WERI-Rb-1 (cell line): ENCODE data around the gene MINDY3.
"Not testable (repeated sequence)": the region's sequence is repeated elsewhere in the genome, so short reads cannot be mapped to it uniquely, and the experiment has no call there.

Experiments
- DNase-seq: peaks from one replicate; pipeline ENCODE4 v3.0.0-alpha.2; 2020
- H3K27ac ChIP-seq: fragments of 250-450 bp; sonication (Bioruptor Pico); 2 replicates; pipeline ENCODE4 v1.5.1; 2020; ENCODE audit warnings: mild to moderate bottlenecking, moderate library complexity
- H3K27me3 ChIP-seq: fragments of 250-450 bp; sonication (Bioruptor Pico); 2 replicates; pipeline ENCODE4 v1.5.1; 2021; ENCODE audit warnings: mild to moderate bottlenecking, low read depth, moderate library complexity; ENCODE audit not compliant: insufficient read depth, severe bottlenecking
- H3K36me3 ChIP-seq: fragments of 250-450 bp; sonication (Bioruptor Pico); 2 replicates; pipeline ENCODE4 v1.5.1; 2020; ENCODE audit warnings: mild to moderate bottlenecking, moderate library complexity
- H3K4me3 ChIP-seq: 2 replicates; pipeline ENCODE4 v1.5.1; 2011; ENCODE audit warnings: low read depth, mild to moderate bottlenecking, control low read depth, low read length
- H3K9me3 ChIP-seq: fragments of 250-450 bp; sonication (Bioruptor Pico); 2 replicates; pipeline ENCODE4 v1.5.1; 2021; ENCODE audit warnings: mild to moderate bottlenecking, moderate library complexity; ENCODE audit not compliant: severe bottlenecking
- TF ChIP-seq, protein P1 (sequence below): IDR thresholded peaks from 2 replicates; pipeline ENCODE4 v1.5.1; 2011; ENCODE audit warnings: low read depth, mild to moderate bottlenecking, control low read depth, inconsistent platforms, low read length

Gene MINDY3

DNA sequence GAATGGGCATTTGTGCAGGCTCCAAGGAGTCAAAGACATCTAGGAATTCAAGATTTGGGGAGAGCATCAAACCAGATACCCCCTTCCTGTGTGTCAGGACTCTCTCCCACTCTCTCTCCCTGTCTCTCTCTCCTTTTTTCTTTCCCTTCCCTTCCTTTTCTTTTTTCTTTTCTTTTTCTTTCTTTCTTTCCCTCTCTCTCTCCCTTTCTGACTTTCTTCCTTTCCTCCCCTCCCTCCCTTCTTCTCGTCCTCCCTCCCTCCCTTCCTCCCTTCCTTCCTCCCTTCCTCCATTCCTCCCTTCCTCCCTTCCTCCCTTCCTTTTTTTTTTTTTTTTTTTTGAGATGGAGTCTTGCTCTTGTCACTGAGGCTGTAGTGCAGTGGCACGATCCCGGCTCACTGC lies 24.1 kb upstream of the MINDY3 start:
- no peaks in the 10 kb centered on the region for H3K36me3 ChIP-seq
- DNase-seq: no peak

GRCh38 chr10:15881542-15881941 lies 21.2 kb upstream of the MINDY3 start:
- H3K36me3 ChIP-seq: no peaks in the 10 kb centered on the region
- TF ChIP-seq, protein P1, sequence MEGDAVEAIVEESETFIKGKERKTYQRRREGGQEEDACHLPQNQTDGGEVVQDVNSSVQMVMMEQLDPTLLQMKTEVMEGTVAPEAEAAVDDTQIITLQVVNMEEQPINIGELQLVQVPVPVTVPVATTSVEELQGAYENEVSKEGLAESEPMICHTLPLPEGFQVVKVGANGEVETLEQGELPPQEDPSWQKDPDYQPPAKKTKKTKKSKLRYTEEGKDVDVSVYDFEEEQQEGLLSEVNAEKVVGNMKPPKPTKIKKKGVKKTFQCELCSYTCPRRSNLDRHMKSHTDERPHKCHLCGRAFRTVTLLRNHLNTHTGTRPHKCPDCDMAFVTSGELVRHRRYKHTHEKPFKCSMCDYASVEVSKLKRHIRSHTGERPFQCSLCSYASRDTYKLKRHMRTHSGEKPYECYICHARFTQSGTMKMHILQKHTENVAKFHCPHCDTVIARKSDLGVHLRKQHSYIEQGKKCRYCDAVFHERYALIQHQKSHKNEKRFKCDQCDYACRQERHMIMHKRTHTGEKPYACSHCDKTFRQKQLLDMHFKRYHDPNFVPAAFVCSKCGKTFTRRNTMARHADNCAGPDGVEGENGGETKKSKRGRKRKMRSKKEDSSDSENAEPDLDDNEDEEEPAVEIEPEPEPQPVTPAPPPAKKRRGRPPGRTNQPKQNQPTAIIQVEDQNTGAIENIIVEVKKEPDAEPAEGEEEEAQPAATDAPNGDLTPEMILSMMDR: no peak
- no peak overlapping the region for H3K4me3 ChIP-seq
- H3K27ac ChIP-seq: no peak overlapping the region
- H3K27me3 ChIP-seq: no peaks in the 10 kb centered on the region
- H3K9me3 ChIP-seq: no peaks in the 10 kb centered on the region
- no peak for DNase-seq

More for the DNA sequence above, 24.1 kb upstream of the MINDY3 start:
- Histone ChIP-seq H3K4me3 (no peak overlapping the region), H3K27ac (no peak overlapping the region), H3K27me3 (no peaks in the 10 kb centered on the region), H3K9me3 (no peaks in the 10 kb centered on the region)
- TF ChIP-seq, protein P1: no peak

GRCh38 chr10:15879663-15880062 lies 19.4 kb upstream of the MINDY3 start:
- H3K27me3 ChIP-seq: no peaks in the 10 kb centered on the region
- H3K9me3 ChIP-seq: no peaks in the 10 kb centered on the region
- no peaks in the 10 kb centered on the region for H3K36me3 ChIP-seq
- H3K27ac ChIP-seq: no peak overlapping the region
- TF ChIP-seq, protein P1: no peak
- DNase-seq: no peak
- H3K4me3 ChIP-seq: no peak overlapping the region

DNA sequence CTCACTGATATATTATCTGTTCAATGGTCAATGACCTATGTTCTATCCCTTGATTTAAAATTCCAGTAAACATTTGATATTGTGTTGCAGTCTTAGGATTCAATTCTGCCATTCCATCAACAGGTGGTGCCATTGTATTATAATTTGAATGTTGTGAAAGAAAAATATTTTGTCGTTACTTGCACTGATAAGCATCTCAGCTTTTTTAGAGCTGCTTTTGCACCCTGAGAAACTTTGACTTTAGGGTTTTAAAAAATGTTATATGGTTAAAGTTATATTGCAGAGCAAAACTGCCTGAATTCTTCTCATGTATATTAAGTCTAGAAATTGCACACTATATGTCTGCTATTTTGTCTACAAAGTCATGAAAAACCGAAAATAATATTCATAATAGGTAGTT lies 18.8 kb upstream of the MINDY3 start:
- no peaks in the 10 kb centered on the region for H3K27me3 ChIP-seq
- H3K36me3 ChIP-seq: no peaks in the 10 kb centered on the region
- no peaks in the 10 kb centered on the region for H3K9me3 ChIP-seq
- no peak for DNase-seq
- no peak overlapping the region for H3K4me3 ChIP-seq
- TF ChIP-seq, protein P1: no peak
- no peak overlapping the region for H3K27ac ChIP-seq

- no peak for DNase-seq
- Histone ChIP-seq H3K27me3 (no peaks in the 10 kb centered on the region), H3K9me3 (no peaks in the 10 kb centered on the region), H3K36me3 (no peaks in the 10 kb centered on the region), H3K4me3 (no peak overlapping the region), H3K27ac (no peak overlapping the region)
- TF ChIP-seq, protein P1: no peak
Measured at GRCh38 chr10:15877836-15878576, 17.7 kb upstream of the MINDY3 start.

DNA sequence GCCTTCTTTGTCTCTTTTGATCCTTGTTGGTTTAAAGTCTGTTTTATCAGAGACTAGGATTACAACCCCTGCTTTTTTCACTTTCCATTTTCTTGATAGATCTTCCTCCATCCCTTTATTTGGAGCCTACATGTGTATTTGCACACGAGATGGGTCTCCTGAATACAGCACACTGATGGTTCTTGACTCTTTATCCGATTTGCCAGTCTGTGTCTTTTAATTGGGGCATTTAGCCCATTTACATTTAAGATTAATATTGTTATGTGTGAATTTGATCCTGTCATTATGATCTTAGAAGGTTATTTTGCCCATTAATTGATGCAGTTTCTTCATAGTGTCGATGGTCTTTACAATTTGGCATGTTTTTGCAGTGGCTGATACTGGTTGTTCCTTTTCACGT lies 16.0 kb upstream of the MINDY3 start:
- not testable (repeated sequence) for DNase-seq, H3K36me3 ChIP-seq, H3K4me3 ChIP-seq, H3K9me3 ChIP-seq, H3K27me3 ChIP-seq, H3K27ac ChIP-seq

GRCh38 chr10:15872645-15873044 lies 12.3 kb upstream of the MINDY3 start:
- not testable (repeated sequence) for H3K27me3 ChIP-seq, H3K27ac ChIP-seq, H3K36me3 ChIP-seq, H3K9me3 ChIP-seq, DNase-seq, H3K4me3 ChIP-seq
